PFSK-1 (cell line): ENCODE measurements around the gene DKC1.

Experiments used
- FOXP2 ChIP-seq: optimal IDR thresholded peaks from 2 replicates; pipeline ENCODE3; 2011; ENCODE audit warnings: borderline replicate concordance, control low read depth, inconsistent platforms; ENCODE audit not compliant: insufficient read depth; ENCODE audit errors: extremely low read length, extremely low read depth
- POLR2AphosphoS5 ChIP-seq: IDR thresholded peaks from 2 replicates; pipeline ENCODE4 v1.6.1; 2012; ENCODE audit warnings: low read depth, mild to moderate bottlenecking, control low read depth, low read length, moderate library complexity
- TAF1 ChIP-seq: IDR thresholded peaks from 2 replicates; pipeline ENCODE4 v1.6.1; 2012; ENCODE audit warnings: low read length, control low read depth, borderline replicate concordance; ENCODE audit not compliant: insufficient read depth
- TF ChIP-seq, protein P1 (sequence below), 2 experiments: IDR thresholded peaks; 2 replicates each; pipeline versions ENCODE4 v1.6.1 to v1.8.0; 2011 to 2012; ENCODE audit warnings: low read depth in 2 of 2, low read length in 2 of 2, control low read depth in 1 of 2, inconsistent platforms in 1 of 2, mild to moderate bottlenecking in 1 of 2, moderate library complexity in 1 of 2; ENCODE audit not compliant: insufficient read depth in 1 of 2

DNA sequence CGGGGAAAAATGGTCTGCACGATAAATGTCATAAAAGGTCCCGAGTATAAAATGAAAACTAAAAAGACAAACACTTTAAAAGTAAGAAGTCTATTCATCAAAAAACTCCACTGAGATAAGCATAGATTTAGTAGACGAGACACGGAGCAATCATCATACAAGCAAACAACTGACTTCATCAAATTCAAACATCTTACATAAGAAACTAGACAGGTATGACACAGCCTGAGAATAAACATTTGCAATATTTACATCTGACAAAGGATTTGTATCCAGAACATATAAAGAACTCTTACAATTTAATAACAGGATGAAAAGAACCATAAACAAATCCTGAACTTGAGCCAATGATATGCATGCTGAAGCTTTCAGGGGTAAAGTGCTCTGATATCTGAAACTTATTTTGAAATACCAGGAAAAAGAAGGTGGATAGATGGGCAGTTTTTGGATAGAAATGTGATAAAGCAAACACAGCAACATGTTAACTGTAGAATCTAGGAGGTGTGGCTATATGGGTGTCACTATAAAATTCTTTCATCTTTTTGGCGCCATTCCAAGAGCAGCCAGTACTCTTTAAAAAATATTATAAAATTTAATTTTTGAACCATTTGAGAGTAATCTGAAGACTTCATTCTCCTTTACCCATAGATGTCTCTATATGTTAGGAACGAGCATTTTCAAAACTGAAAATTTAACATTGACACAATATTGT lies 30.6 kb downstream of the DKC1 start:
- TF ChIP-seq, protein P1, sequence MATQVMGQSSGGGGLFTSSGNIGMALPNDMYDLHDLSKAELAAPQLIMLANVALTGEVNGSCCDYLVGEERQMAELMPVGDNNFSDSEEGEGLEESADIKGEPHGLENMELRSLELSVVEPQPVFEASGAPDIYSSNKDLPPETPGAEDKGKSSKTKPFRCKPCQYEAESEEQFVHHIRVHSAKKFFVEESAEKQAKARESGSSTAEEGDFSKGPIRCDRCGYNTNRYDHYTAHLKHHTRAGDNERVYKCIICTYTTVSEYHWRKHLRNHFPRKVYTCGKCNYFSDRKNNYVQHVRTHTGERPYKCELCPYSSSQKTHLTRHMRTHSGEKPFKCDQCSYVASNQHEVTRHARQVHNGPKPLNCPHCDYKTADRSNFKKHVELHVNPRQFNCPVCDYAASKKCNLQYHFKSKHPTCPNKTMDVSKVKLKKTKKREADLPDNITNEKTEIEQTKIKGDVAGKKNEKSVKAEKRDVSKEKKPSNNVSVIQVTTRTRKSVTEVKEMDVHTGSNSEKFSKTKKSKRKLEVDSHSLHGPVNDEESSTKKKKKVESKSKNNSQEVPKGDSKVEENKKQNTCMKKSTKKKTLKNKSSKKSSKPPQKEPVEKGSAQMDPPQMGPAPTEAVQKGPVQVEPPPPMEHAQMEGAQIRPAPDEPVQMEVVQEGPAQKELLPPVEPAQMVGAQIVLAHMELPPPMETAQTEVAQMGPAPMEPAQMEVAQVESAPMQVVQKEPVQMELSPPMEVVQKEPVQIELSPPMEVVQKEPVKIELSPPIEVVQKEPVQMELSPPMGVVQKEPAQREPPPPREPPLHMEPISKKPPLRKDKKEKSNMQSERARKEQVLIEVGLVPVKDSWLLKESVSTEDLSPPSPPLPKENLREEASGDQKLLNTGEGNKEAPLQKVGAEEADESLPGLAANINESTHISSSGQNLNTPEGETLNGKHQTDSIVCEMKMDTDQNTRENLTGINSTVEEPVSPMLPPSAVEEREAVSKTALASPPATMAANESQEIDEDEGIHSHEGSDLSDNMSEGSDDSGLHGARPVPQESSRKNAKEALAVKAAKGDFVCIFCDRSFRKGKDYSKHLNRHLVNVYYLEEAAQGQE (IDR thresholded peaks at IDR 0.05; ENCODE audit: insufficient read depth in 1 of 2, low read depth in 2 of 2, low read length in 2 of 2): no peak
- no peak for TF ChIP-seq POLR2AphosphoS5
- TF ChIP-seq TAF1: no peak
- no peak for TF ChIP-seq FOXP2
